Raji (cell line): ENCODE results near the gene HLCS.

Experiments
- POLR2A ChIP-seq: IDR thresholded peaks from 2 replicates; pipeline ENCODE4 v1.6.1; 2011; ENCODE audit warnings: low read depth, low read length, control low read depth; ENCODE audit not compliant: insufficient read depth

HLCS gene

GRCh38 chr21:36756527-36756926 lies 209.9 kb downstream of the HLCS start:
- no peak for TF ChIP-seq POLR2A

- TF ChIP-seq POLR2A: no peak
Measured at GRCh38 chr21:36754241-36754898, 212.1 kb downstream of the HLCS start.

GRCh38 chr21:36753556-36753955 lies 212.9 kb downstream of the HLCS start:
- TF ChIP-seq POLR2A: no peak

- no peak for TF ChIP-seq POLR2A
Measured at GRCh38 chr21:36751383-36751782, 215.1 kb downstream of the HLCS start.

GRCh38 chr21:36750576-36750959 lies 215.9 kb downstream of the HLCS start:
- TF ChIP-seq POLR2A: no peak

GRCh38 chr21:36749935-36750575 lies 216.4 kb downstream of the HLCS start:
- TF ChIP-seq POLR2A: no peak

- no peak for TF ChIP-seq POLR2A
Measured at GRCh38 chr21:36747815-36748383, 218.6 kb downstream of the HLCS start.

GRCh38 chr21:36747041-36747814 lies 219.2 kb downstream of the HLCS start:
- TF ChIP-seq POLR2A: no peak

GRCh38 chr21:36745459-36745858 lies 221.0 kb downstream of the HLCS start:
- TF ChIP-seq POLR2A: no peak

GRCh38 chr21:36744560-36745231 lies 221.8 kb downstream of the HLCS start:
- no peak for TF ChIP-seq POLR2A

GRCh38 chr21:36744190-36744559 lies 222.3 kb downstream of the HLCS start:
- no peak for TF ChIP-seq POLR2A

GRCh38 chr21:36743446-36743845 lies 223.0 kb downstream of the HLCS start:
- TF ChIP-seq POLR2A: no peak

- no peak for TF ChIP-seq POLR2A
Measured at GRCh38 chr21:36743008-36743407, 223.5 kb downstream of the HLCS start.

- no peak for TF ChIP-seq POLR2A
Measured at GRCh38 chr21:36741506-36741905, 225.0 kb downstream of the HLCS start.

GRCh38 chr21:36738489-36739126 lies 227.9 kb downstream of the HLCS start:
- TF ChIP-seq POLR2A: no peak
